GM12878 (cell line): ENCODE results near the gene DUOXA1. TPM values are rescaled to one million over a fixed set of nuclear protein-coding genes. Genes with fewer than 3 reads are reported as not detected.

Source experiments
- ATAC-seq: fragments of 200-7000 bp; cut with Tn5 transposase; 3 replicates; pipeline ENCODE4 v1.9.1; 2020; ENCODE audit warnings: mild to moderate bottlenecking, moderate library complexity
- BruUV-seq: library from RNA; stranded (reverse); fragments of 400-500 nt; replicated peaks from 2 replicates; lab custom pipeline; 2021; lab: Mats Ljungman, UMichigan
- CTCF ChIA-PET: fragments of 300-600 bp; sonication (Branson Sonifier 250); formaldehyde crosslinking; extraction: SDS; loops from one replicate; lab custom pipeline; 2021; ENCODE audit warnings: inconsistent platforms; lab: Yijun Ruan, JAX
- POLR2A ChIA-PET: fragments of 350-600 bp; formaldehyde crosslinking; extraction: SDS; loops from one replicate; lab custom pipeline; 2021; ENCODE audit warnings: inconsistent platforms; lab: Charles Lee
- RAD21 ChIA-PET: fragments of 300-600 bp; sonication (Branson Sonifier 250); formaldehyde crosslinking; loops from one replicate; lab custom pipeline; 2023; ENCODE audit warnings: antibody characterized with exemption; ENCODE audit not compliant: unreplicated experiment; lab: Charles Lee
- SMC1A ChIA-PET: fragments of 300-600 bp; sonication (Branson Sonifier 250); formaldehyde crosslinking; loops from one replicate; lab custom pipeline; 2023; ENCODE audit not compliant: unreplicated experiment, uncharacterized antibody; lab: Charles Lee
- DNase-seq: peaks from one replicate; pipeline ENCODE4 v3.0.0-alpha.2; 2011; ENCODE audit warnings: low read depth, low spot score
- FAIRE-seq: peaks from 3 replicates; lab custom pipeline; 2011; peaks lifted over from hg19 to GRCh38; lab: Jason Lieb, UNC
- H2AFZ ChIP-seq: 2 replicates; pipeline ENCODE4 v1.6.0; 2011; ENCODE audit warnings: low read depth, low read length, control low read depth; ENCODE audit not compliant: control insufficient read depth
- H3K27ac ChIP-seq: 2 replicates; pipeline ENCODE4 v1.5.1; 2011; ENCODE audit warnings: control low read depth; ENCODE audit not compliant: control insufficient read depth, insufficient read depth
- H3K27me3 ChIP-seq, 2 experiments: replicated peaks in 1 of 2; 2 replicates each; pipeline versions ENCODE4 v1.6.0 to v1.6.1; 2011; ENCODE audit warnings: low read length in 1 of 2; ENCODE audit not compliant: control insufficient read depth in 2 of 2, insufficient read depth in 2 of 2
- H3K36me3 ChIP-seq, 2 experiments: 2 replicates each; pipeline ENCODE4 v1.5.1; 2011; ENCODE audit warnings: low read length in 1 of 2; ENCODE audit not compliant: control insufficient read depth in 2 of 2, insufficient read depth in 2 of 2
- H3K4me1 ChIP-seq: 2 replicates; pipeline ENCODE4 v1.6.1; 2011; ENCODE audit warnings: mild to moderate bottlenecking, low read length, moderate library complexity, mixed read lengths; ENCODE audit not compliant: control insufficient read depth, insufficient read depth
- H3K4me2 ChIP-seq: 2 replicates; pipeline ENCODE4 v1.6.0; 2011; ENCODE audit warnings: control low read depth; ENCODE audit not compliant: control insufficient read depth, insufficient read depth
- H3K4me3 ChIP-seq: fragments of 200-600 bp; sonication (generic); 2 replicates; pipeline ENCODE4 v1.5.1; 2016
- H3K79me2 ChIP-seq: 2 replicates; pipeline ENCODE4 v1.6.0; 2011; ENCODE audit warnings: low read length; ENCODE audit not compliant: control insufficient read depth, insufficient read depth
- H3K9ac ChIP-seq: 2 replicates; pipeline ENCODE4 v1.8.0; 2011; ENCODE audit warnings: low read length, control low read depth, mixed read lengths; ENCODE audit not compliant: control insufficient read depth, insufficient read depth
- H3K9me3 ChIP-seq: replicated peaks from 3 replicates; pipeline ENCODE4 v1.5.1; 2011; ENCODE audit warnings: mild to moderate bottlenecking, low read length; ENCODE audit not compliant: control insufficient read depth, insufficient read depth
- H4K20me1 ChIP-seq: 2 replicates; pipeline ENCODE4 v1.6.0; 2011; ENCODE audit not compliant: control insufficient read depth, insufficient read depth
- BHLHE40 ChIP-seq, 2 experiments: fragments of 450-650 bp in 1 of 2; IDR thresholded peaks; 2 replicates each; pipeline ENCODE4 v1.6.1; 2011 to 2017; ENCODE audit warnings: low read depth in 2 of 2, borderline replicate concordance in 1 of 2, improper control_type of control experiment in 1 of 2, low read length in 1 of 2, mild to moderate bottlenecking in 1 of 2
- BRCA1 ChIP-seq: IDR thresholded peaks from 2 replicates; pipeline ENCODE4 v1.6.1; 2011; ENCODE audit warnings: low read depth, low read length, improper control_type of control experiment
- HCFC1 ChIP-seq: fragments of 150-350 bp; IDR thresholded peaks from 2 replicates; pipeline ENCODE4 v1.6.1; 2014; ENCODE audit warnings: low read length
- HSF1 ChIP-seq: fragments of 150-350 bp; IDR thresholded peaks from 2 replicates; pipeline ENCODE4 v1.6.1; 2014; ENCODE audit warnings: mild to moderate bottlenecking, low read depth, low read length
- JUND ChIP-seq: IDR thresholded peaks from 2 replicates; pipeline ENCODE4 v1.6.1; 2012; ENCODE audit warnings: low read depth, mild to moderate bottlenecking, low read length, improper control_type of control experiment, moderate library complexity
- NFYA ChIP-seq: IDR thresholded peaks from 2 replicates; pipeline ENCODE4 v1.6.1; 2011; ENCODE audit warnings: low read depth, mild to moderate bottlenecking, low read length, improper control_type of control experiment, borderline replicate concordance
- SIN3A ChIP-seq: IDR thresholded peaks from 2 replicates; pipeline ENCODE4 v1.6.1; 2012; ENCODE audit warnings: low read depth, low read length, improper control_type of control experiment
- STAT1 ChIP-seq: fragments of 450-650 bp; conservative IDR thresholded peaks from 2 replicates; pipeline ENCODE4 v1.6.1; 2014; ENCODE audit warnings: antibody characterized with exemption, mild to moderate bottlenecking
- TBL1XR1 ChIP-seq: IDR thresholded peaks from 2 replicates; pipeline ENCODE4 v1.6.1; 2012; ENCODE audit warnings: low read depth, low read length, improper control_type of control experiment
- WGBS: methylation state at CpG from one replicate; pipeline ENCODE4 v1.1.6; 2016; ENCODE audit warnings: low lambda C conversion rate; ENCODE audit not compliant: insufficient replicate concordance, insufficient coverage; ENCODE audit errors: missing lambda C conversion rate; 5-methylcytosine and 5-hydroxymethylcytosine counted together
- in situ Hi-C: fragments of 300-500 bp; cut with MboI; formaldehyde crosslinking; loops from 9 replicates; pipeline ENCODE4 v1.14.3; 2018; ENCODE audit warnings: mixed read lengths
- intact Hi-C: fragments of 100-400 bp; cut with micrococcal nuclease; formaldehyde crosslinking; loops from one replicate; pipeline ENCODE4 v1.14.2; 2022; ENCODE audit not compliant: unreplicated experiment
- polyA plus RNA-seq, 11 experiments: library from polyadenylated mRNA; depleted of rRNA in 4 of 11; unstranded in 6 of 11; stranded (reverse) in 5 of 11; fragments of >200 nt; fragmentation: Nextera tagmentation in 4 of 11; fragmentation: Illumina TruSeq in 1 of 11; extraction: Ambion mirVana in 4 of 11; extraction: Trizol in 1 of 11; gene quantifications; 1 replicate in 1 of 11; 2 replicates in 10 of 11; pipeline versions ENCODE4 v1.2.1 to v1.2.3, GENCODE V29; 2011 to 2016; ENCODE audit warnings: inconsistent platforms in 2 of 11, missing spikeins in 2 of 11, low read depth in 1 of 11
- total RNA-seq, 4 experiments: library from RNA; depleted of rRNA in 3 of 4; stranded (reverse); fragments of >200 nt in 3 of 4; fragmentation: Illumina TruSeq in 1 of 4; extraction: Trizol in 1 of 4; gene quantifications; 2 replicates each; pipeline versions ENCODE4 v1.2.1 to v1.2.3, GENCODE V29; 2013 to 2021
- TF ChIP-seq, protein P1 (sequence below): fragments of 450-650 bp; IDR thresholded peaks from 2 replicates; pipeline ENCODE4 v1.6.1; 2018; ENCODE audit warnings: borderline replicate concordance, mild to moderate bottlenecking; ENCODE audit not compliant: partially characterized antibody
- TF ChIP-seq, protein P2 (sequence below): fragments of 450-650 bp; formaldehyde crosslinking; IDR thresholded peaks from 2 replicates; pipeline ENCODE4 v1.4.0; 2022; ENCODE audit warnings: mild to moderate bottlenecking, moderate library complexity

The DUOXA1 gene
- total and polyA plus RNA-seq, 10 of the 15 experiments (the other 5 are each of a cell fraction or from before 2014, with no cell fraction given) = 0.08 TPM; not detected in 9

DNA sequence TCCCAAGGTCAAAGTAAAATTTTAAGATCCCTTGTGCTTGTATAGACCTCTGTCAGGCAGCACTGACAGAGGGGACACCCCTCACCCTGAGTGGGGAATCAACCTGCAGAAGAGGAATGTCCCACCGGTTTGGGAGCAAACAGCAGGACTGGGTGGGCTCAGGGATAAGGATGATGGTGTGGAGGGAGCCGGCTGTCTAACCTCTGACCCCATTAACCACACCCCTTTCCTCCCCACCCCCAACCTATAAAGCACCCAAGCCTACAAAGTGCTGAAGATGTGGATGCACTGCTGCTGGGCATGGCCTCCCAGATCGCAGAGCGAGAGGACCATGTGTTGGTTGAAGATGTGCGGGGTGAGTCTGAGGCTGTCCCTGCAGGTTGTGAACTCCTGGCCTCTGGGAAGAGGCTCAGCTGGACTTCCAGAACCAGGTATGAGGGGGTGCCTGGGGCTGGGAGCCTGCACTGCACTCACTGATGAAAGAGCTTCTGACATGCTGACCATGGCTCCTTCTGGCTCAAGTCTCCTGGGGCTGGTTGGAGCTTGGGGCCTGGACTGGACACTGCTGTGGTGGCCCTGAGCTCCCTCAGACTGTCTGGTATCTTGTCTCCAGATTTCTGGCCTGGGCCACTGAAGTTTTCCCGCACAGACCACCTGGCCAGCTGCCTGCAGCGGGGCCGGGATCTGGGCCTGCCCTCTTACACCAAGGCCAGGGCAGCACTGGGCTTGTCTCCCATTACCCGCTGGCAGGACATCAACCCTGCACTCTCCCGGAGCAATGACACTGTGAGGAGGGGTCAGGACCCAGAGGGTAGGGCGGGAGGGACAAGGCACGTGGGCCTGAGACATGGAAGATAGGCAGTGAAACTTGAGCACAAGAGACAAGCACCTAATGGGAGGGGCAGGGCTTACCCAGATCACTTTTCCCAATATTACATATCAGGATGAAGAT, 9.4 kb upstream of the DUOXA1 start:
- 57% methylated on average over 12 of the region's 12 CpGs for WGBS
- no TSS peak for BruUV-seq
- Histone ChIP-seq H3K4me3 (no peak overlapping the region), H4K20me1 (no peaks in the 10 kb centered on the region), H3K4me2 (no peak overlapping the region), H3K36me3 (no peaks in the 10 kb centered on the region), H3K27me3 (peaks cover 0 to 4% of the 10 kb centered on the region in 2 experiments; a peak in 2 of 4 replicates), H3K9me3 (no peaks in the 10 kb centered on the region), H2AFZ (no peak overlapping the region), H3K27ac (no peak overlapping the region), H3K4me1 (no peaks in the 10 kb centered on the region), H3K9ac (no peak overlapping the region), H3K79me2 (no peaks in the 10 kb centered on the region)
- no peak for TF ChIP-seq BRCA1
- TF ChIP-seq, protein P1, sequence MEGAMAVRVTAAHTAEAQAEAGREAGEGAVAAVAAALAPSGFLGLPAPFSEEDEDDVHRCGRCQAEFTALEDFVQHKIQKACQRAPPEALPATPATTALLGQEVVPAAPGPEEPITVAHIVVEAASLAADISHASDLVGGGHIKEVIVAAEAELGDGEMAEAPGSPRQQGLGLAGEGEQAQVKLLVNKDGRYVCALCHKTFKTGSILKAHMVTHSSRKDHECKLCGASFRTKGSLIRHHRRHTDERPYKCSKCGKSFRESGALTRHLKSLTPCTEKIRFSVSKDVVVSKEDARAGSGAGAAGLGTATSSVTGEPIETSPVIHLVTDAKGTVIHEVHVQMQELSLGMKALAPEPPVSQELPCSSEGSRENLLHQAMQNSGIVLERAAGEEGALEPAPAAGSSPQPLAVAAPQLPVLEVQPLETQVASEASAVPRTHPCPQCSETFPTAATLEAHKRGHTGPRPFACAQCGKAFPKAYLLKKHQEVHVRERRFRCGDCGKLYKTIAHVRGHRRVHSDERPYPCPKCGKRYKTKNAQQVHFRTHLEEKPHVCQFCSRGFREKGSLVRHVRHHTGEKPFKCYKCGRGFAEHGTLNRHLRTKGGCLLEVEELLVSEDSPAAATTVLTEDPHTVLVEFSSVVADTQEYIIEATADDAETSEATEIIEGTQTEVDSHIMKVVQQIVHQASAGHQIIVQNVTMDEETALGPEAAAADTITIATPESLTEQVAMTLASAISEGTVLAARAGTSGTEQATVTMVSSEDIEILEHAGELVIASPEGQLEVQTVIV = no peak
- no peak for TF ChIP-seq STAT1
- no peak for TF ChIP-seq HCFC1
- TF ChIP-seq SIN3A = no peak
- no peak for TF ChIP-seq NFYA
- TF ChIP-seq, protein P2, sequence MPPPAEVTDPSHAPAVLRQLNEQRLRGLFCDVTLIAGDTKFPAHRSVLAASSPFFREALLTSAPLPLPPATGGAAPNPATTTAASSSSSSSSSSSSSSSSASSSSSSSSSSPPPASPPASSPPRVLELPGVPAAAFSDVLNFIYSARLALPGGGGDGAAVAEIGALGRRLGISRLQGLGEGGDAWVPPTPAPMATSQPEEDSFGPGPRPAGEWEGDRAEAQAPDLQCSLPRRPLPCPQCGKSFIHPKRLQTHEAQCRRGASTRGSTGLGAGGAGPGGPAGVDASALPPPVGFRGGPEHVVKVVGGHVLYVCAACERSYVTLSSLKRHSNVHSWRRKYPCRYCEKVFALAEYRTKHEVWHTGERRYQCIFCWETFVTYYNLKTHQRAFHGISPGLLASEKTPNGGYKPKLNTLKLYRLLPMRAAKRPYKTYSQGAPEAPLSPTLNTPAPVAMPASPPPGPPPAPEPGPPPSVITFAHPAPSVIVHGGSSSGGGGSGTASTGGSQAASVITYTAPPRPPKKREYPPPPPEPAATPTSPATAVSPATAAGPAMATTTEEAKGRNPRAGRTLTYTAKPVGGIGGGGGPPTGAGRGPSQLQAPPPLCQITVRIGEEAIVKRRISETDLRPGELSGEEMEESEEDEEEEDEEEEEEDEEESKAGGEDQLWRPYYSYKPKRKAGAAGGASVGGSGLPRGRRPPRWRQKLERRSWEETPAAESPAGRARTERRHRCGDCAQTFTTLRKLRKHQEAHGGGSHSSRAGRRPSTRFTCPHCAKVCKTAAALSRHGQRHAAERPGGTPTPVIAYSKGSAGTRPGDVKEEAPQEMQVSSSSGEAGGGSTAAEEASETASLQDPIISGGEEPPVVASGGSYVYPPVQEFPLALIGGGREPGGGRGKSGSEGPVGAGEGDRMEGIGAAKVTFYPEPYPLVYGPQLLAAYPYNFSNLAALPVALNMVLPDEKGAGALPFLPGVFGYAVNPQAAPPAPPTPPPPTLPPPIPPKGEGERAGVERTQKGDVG (CRISPR knock-in tag) = no peak
- TF ChIP-seq TBL1XR1 = no peak
- TF ChIP-seq JUND = no peak
- TF ChIP-seq BHLHE40 (IDR thresholded peaks at IDR 0.05; ENCODE audit: borderline replicate concordance in 1 of 2, low read depth in 2 of 2, low read length in 1 of 2) = no peak
- TF ChIP-seq HSF1 = no peak
- POLR2A ChIA-PET = no interaction called here
- ATAC-seq (no peak), DNase-seq (no peak), FAIRE-seq (no peak)
- in situ Hi-C loops = no loop called here
- RAD21 ChIA-PET = no interaction called here
- CTCF ChIA-PET = interaction anchor here (0.7 to 1.9 kb wide), 4 partner anchors 15 to 1171 kb away, joined by 3 to 6 read pairs (median 3); no protein-coding TSS in a partner anchor
- SMC1A ChIA-PET = no interaction called here
- intact Hi-C loops = no loop called here
